AG09309 (cell line): ENCODE measurements around the gene RHPN2.
"Not testable (repeated sequence)": the region's sequence is repeated elsewhere in the genome, so short reads cannot be mapped to it uniquely, and the experiment has no call there.

Experiments
- DNase-seq: peaks from one replicate; pipeline ENCODE4 v3.0.0-alpha.2; 2010; ENCODE audit warnings: low read depth
- H3K4me3 ChIP-seq: 2 replicates; pipeline ENCODE4 v1.5.1; 2011; ENCODE audit warnings: mild to moderate bottlenecking, low read depth, low read length, moderate library complexity; ENCODE audit not compliant: control insufficient read depth
- TF ChIP-seq, protein P1 (sequence below): IDR thresholded peaks from 2 replicates; pipeline ENCODE4 v1.5.1; 2011; ENCODE audit warnings: mild to moderate bottlenecking, low read depth, low read length, inconsistent platforms; ENCODE audit not compliant: insufficient read depth, control insufficient read depth; ENCODE audit errors: missing control alignments

The RHPN2 gene

GRCh38 chr19:32945260-32945659, 119.4 kb downstream of the RHPN2 start:
- no peak overlapping the region for H3K4me3 ChIP-seq
- DNase-seq, result no peak
- TF ChIP-seq, protein P1, sequence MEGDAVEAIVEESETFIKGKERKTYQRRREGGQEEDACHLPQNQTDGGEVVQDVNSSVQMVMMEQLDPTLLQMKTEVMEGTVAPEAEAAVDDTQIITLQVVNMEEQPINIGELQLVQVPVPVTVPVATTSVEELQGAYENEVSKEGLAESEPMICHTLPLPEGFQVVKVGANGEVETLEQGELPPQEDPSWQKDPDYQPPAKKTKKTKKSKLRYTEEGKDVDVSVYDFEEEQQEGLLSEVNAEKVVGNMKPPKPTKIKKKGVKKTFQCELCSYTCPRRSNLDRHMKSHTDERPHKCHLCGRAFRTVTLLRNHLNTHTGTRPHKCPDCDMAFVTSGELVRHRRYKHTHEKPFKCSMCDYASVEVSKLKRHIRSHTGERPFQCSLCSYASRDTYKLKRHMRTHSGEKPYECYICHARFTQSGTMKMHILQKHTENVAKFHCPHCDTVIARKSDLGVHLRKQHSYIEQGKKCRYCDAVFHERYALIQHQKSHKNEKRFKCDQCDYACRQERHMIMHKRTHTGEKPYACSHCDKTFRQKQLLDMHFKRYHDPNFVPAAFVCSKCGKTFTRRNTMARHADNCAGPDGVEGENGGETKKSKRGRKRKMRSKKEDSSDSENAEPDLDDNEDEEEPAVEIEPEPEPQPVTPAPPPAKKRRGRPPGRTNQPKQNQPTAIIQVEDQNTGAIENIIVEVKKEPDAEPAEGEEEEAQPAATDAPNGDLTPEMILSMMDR, result no peak

DNA sequence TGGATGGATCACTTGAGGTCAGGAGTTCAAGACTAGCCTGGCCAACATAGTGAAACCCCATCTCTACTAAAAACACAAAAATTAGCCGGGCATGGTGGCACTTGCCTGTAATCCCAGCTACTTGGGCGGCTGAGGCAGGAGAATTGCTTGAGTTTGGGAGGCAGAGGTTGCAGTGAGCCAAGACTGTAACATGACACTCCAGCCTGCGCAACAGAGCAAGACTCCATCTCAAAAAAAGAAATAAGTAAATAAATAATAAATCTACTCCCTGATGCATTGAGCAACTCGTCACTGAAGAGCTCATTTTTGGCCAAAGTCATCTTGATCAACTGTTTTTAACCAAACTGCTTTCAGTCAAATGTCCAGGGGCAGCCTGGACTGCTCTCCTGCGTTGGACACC, 123.4 kb downstream of the RHPN2 start:
- not testable (repeated sequence) for DNase-seq

GRCh38 chr19:32936065-32936464, 128.6 kb downstream of the RHPN2 start:
- no peak for DNase-seq
- no peak overlapping the region for H3K4me3 ChIP-seq
- TF ChIP-seq, protein P1, result no peak

More for the DNA sequence above, 123.4 kb downstream of the RHPN2 start:
- H3K4me3 ChIP-seq, result not testable (repeated sequence)

DNA sequence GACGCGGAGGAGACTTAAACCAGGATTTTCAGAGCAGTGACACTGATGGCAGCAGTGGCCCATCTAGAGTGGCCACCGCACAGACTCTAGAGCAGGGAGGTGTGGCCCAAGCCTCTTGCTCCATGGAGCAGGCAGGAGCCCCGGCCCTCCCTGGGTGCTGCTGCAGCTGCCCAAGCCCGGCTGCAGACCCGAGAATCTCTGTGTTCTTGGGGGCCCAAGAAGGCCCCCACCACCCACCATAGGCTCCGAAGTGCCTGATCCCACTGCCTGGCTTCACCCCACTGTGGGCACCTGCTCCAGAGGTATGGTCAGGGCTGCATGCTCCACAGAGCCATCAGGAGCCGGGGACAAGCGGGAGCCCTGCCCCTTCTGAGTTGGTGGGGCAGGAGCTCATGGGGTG, 129.1 kb downstream of the RHPN2 start:
- no peak for DNase-seq
- H3K4me3 ChIP-seq, result no peak overlapping the region
- TF ChIP-seq, protein P1, result no peak

GRCh38 chr19:32933571-32933970, 131.1 kb downstream of the RHPN2 start:
- no peak for DNase-seq
- no peak overlapping the region for H3K4me3 ChIP-seq
- TF ChIP-seq, protein P1, result no peak

- no peak overlapping the region for H3K4me3 ChIP-seq
- TF ChIP-seq, protein P1, result no peak
These were observed 134.1 kb downstream of the RHPN2 start for GRCh38 chr19:32930567-32930966.

GRCh38 chr19:32928806-32929205, 135.9 kb downstream of the RHPN2 start:
- H3K4me3 ChIP-seq, result no peak overlapping the region
- TF ChIP-seq, protein P1, result no peak

More at GRCh38 chr19:32930567-32930966, 134.1 kb downstream of the RHPN2 start:
- DNase-seq, result no peak

More at GRCh38 chr19:32928806-32929205, 135.9 kb downstream of the RHPN2 start:
- no peak for DNase-seq
